Effector memory CD4-positive, alpha-beta T cell (primary cell): ENCODE measurements around the gene FREY1.

Experiments
- DNase-seq, 3 donors: peaks; one replicate each; pipeline ENCODE4 v3.0.0-alpha.2; 2020
- H3K27ac ChIP-seq: 2 replicates; pipeline ENCODE4 v1.7.0; 2013; ENCODE audit warnings: mild to moderate bottlenecking, low read length, moderate library complexity; ENCODE audit not compliant: insufficient read depth, poor library complexity, severe bottlenecking
- H3K27me3 ChIP-seq: replicated peaks from 2 replicates; pipeline ENCODE4 v1.7.0; 2013; ENCODE audit warnings: mild to moderate bottlenecking, low read length; ENCODE audit not compliant: insufficient read depth, control insufficient read depth, poor library complexity, severe bottlenecking
- H3K36me3 ChIP-seq: 2 replicates; pipeline ENCODE4 v1.7.0; 2013; ENCODE audit warnings: mild to moderate bottlenecking, low read length, moderate library complexity; ENCODE audit not compliant: control insufficient read depth, insufficient read depth
- H3K4me1 ChIP-seq: 2 replicates; pipeline ENCODE4 v1.7.0; 2013; ENCODE audit warnings: low read length, mild to moderate bottlenecking; ENCODE audit not compliant: control insufficient read depth, insufficient read depth, poor library complexity, severe bottlenecking
- H3K4me3 ChIP-seq: 2 replicates; pipeline ENCODE4 v1.7.0; 2013; ENCODE audit warnings: low read length, low read depth, mild to moderate bottlenecking; ENCODE audit not compliant: insufficient read depth, poor library complexity, severe bottlenecking
- H3K9me3 ChIP-seq: 2 replicates; pipeline ENCODE4 v1.7.0; 2013; ENCODE audit warnings: mild to moderate bottlenecking, low read length, moderate library complexity; ENCODE audit not compliant: control insufficient read depth
- total RNA-seq, 3 donors: gene quantifications; one replicate each; lab custom pipeline; 2026; lab: John Stamatoyannopoulos, UW

Gene FREY1, protein sequence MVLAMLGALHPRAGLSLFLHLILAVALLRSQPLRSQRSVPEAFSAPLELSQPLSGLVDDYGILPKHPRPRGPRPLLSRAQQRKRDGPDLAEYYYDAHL
- total RNA-seq = 0.17 to 2.3 (median 1.4) reads per million in 3 donors

DNA sequence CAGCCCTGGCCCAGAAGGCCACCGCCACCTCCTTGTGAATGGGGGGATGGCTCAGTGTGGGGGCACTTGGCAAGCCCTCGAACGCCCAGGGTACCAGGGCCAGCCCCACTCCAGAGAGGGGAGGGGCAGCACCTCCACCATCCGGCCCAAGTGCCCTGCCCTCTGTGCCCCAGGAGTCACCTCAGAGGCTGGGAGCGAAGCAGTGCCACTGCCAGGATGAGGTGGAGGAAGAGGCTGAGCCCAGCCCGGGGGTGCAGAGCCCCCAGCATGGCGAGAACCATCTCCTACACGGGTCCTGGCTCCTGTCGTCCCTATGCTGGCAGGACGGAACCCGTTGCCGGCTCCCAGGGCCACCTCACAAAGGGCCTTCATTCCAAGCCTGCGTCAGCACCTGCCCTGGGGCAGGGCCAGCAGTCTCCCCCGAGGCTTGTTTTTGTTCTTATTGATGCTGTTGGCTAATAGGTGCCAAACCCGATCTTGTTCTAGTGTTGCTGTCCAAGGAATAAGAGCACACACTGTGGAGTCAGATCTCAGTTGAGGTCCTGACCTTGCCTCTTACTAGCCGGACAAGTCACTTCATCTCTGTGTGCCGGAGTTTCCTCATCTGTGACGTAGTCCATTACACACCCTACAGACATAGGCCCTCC lies at the start of gene FREY1:
FREY1 (minus strand) TSS at position 307 of the 647 bp plus-strand sequence; CDS start at position 281, 26 bp downstream.
- no peak for DNase-seq
- H3K4me3 ChIP-seq = no peak within 1 kb of the TSS
- no peaks in the 10 kb centered on the region for H3K9me3 ChIP-seq
- H3K27me3 ChIP-seq = no peaks in the 10 kb centered on the region
- H3K27ac ChIP-seq = no peak within 1 kb of the TSS
- H3K36me3 ChIP-seq = peaks cover 32% of the 10 kb centered on the region
- H3K4me1 ChIP-seq = no peaks in the 10 kb centered on the region

- no peaks in the 10 kb centered on the region for H3K4me1 ChIP-seq
- H3K9me3 ChIP-seq = no peaks in the 10 kb centered on the region
- peaks cover 49% of the 10 kb centered on the region for H3K36me3 ChIP-seq
- H3K4me3 ChIP-seq = no peak overlapping the region
- H3K27ac ChIP-seq = no peak overlapping the region
- H3K27me3 ChIP-seq = no peaks in the 10 kb centered on the region
- no peak for DNase-seq
Measured at GRCh38 chr11:45949992-45950407, 42.9 kb upstream of the FREY1 start.

- Histone ChIP-seq H3K4me3 (no peak overlapping the region), H3K27me3 (no peaks in the 10 kb centered on the region), H3K36me3 (peaks cover 58% of the 10 kb centered on the region), H3K9me3 (no peaks in the 10 kb centered on the region), H3K27ac (no peak overlapping the region), H3K4me1 (no peaks in the 10 kb centered on the region)
- DNase-seq = no peak
Measured at GRCh38 chr11:45948356-45948755, 41.3 kb upstream of the FREY1 start.

DNA sequence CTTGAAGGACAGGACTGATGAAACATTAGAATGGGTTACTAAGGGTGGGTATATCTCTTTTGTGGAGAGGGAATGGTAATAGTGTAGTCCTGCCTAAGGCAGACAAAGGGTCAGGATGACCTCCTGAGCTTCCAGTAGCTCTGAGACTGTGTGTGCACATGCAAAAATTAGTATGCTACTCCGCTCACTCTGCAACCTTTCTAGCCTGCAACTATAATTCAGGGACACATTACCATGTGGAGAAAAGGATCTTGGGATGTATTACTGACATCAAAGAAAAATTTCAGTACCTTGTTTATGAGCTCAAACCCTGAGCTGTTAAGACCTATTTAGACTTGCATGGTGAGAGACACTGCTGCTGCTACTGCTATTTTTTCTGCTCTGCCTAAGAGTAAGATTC lies 40.8 kb upstream of the FREY1 start:
- H3K9me3 ChIP-seq = no peaks in the 10 kb centered on the region
- no peak overlapping the region for H3K27ac ChIP-seq
- H3K36me3 ChIP-seq = peaks cover 54% of the 10 kb centered on the region
- DNase-seq = no peak
- no peaks in the 10 kb centered on the region for H3K27me3 ChIP-seq
- H3K4me3 ChIP-seq = no peak overlapping the region
- no peaks in the 10 kb centered on the region for H3K4me1 ChIP-seq

DNA sequence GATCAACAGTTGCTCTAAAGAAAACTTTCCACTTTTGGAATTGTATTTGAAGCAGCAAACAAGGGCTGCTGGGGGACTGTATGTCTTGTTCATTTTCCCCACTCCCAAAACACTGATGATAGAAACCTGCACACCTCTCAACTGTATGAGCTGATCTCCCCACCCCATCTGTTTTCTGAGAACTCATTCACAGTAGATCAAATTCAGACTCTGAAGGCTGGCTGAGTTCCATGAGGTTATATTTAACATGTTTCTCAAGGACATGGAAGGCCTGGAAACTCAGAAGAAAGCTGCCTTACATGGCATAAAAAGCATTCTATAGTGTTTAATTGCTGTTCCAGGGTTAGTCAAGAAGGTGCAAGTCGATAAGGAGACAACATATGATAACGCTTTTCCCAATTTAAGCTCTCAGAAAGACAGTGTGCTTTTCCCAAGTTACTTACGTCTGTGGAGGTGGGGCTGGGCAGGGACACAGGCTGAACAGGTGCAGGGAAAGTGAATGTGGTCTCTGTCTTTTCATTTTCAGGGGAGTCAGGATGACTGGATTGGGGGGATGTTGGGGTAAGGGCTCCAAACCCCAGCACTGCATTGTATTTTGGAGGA lies 38.4 kb upstream of the FREY1 start:
- H3K36me3 ChIP-seq = peaks cover 46% of the 10 kb centered on the region
- H3K27ac ChIP-seq = no peak overlapping the region
- no peaks in the 10 kb centered on the region for H3K27me3 ChIP-seq
- H3K4me3 ChIP-seq = no peak overlapping the region
- H3K4me1 ChIP-seq = no peaks in the 10 kb centered on the region
- H3K9me3 ChIP-seq = no peaks in the 10 kb centered on the region
- DNase-seq = no peak

- no peaks in the 10 kb centered on the region for H3K4me1 ChIP-seq
- no peaks in the 10 kb centered on the region for H3K27me3 ChIP-seq
- H3K27ac ChIP-seq = no peak overlapping the region
- no peaks in the 10 kb centered on the region for H3K9me3 ChIP-seq
- no peak for DNase-seq
- peaks cover 30% of the 10 kb centered on the region for H3K36me3 ChIP-seq
- H3K4me3 ChIP-seq = no peak overlapping the region
Measured at GRCh38 chr11:45942381-45942780, 35.3 kb upstream of the FREY1 start.

GRCh38 chr11:45941285-45941684 lies 34.2 kb upstream of the FREY1 start:
- H3K4me3 ChIP-seq = no peak overlapping the region
- no peaks in the 10 kb centered on the region for H3K9me3 ChIP-seq
- peaks cover 32% of the 10 kb centered on the region for H3K36me3 ChIP-seq
- no peak for DNase-seq
- no peak overlapping the region for H3K27ac ChIP-seq
- H3K27me3 ChIP-seq = no peaks in the 10 kb centered on the region
- no peaks in the 10 kb centered on the region for H3K4me1 ChIP-seq

GRCh38 chr11:45939836-45940235 lies 32.8 kb upstream of the FREY1 start:
- Histone ChIP-seq H3K36me3 (peaks cover 33% of the 10 kb centered on the region), H3K27me3 (no peaks in the 10 kb centered on the region), H3K9me3 (no peaks in the 10 kb centered on the region), H3K4me1 (no peaks in the 10 kb centered on the region), H3K4me3 (no peak overlapping the region), H3K27ac (no peak overlapping the region)
- DNase-seq = no peak

DNA sequence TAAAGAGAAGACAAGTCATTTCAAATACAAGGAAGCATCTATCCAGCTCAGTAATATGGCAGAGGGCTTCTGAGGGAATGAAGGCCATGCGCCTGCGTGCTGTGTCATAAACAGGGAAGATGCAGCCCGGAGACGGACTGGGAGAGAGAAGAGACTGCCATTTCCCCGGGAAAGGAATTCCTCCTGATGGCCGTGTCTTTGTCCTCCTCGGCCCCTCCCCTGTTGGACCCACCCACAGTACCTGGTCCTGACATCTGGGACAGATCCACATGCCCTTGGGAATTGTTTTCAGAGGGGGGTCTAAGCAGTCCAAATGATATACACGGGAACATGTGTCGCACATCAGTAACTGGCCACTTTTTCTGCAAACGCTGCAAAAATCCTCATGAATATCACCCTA lies 30.8 kb upstream of the FREY1 start:
- H3K9me3 ChIP-seq = no peaks in the 10 kb centered on the region
- DNase-seq = no peak
- no peaks in the 10 kb centered on the region for H3K4me1 ChIP-seq
- no peak overlapping the region for H3K27ac ChIP-seq
- peaks cover 41% of the 10 kb centered on the region for H3K36me3 ChIP-seq
- H3K4me3 ChIP-seq = no peak overlapping the region
- no peaks in the 10 kb centered on the region for H3K27me3 ChIP-seq

GRCh38 chr11:45936511-45937054 lies 29.5 kb upstream of the FREY1 start:
- DNase-seq = no peak
- no peaks in the 10 kb centered on the region for H3K27me3 ChIP-seq
- no peak overlapping the region for H3K4me3 ChIP-seq
- H3K4me1 ChIP-seq = peaks cover 3% of the 10 kb centered on the region
- no peak overlapping the region for H3K27ac ChIP-seq
- H3K9me3 ChIP-seq = no peaks in the 10 kb centered on the region
- peaks cover 41% of the 10 kb centered on the region for H3K36me3 ChIP-seq
